Measurements from ENCODE around the gene SLC26A1. TPM values are rescaled to one million over a fixed set of nuclear protein-coding genes. Genes with fewer than 3 reads are reported as not detected.
A peak's percentile ranks its signal among the peaks of the same experiment; 100 is the strongest.

The SLC26A1 gene
- total RNA-seq, 4 donors from 2014 or later = not detected

- H3K27me3 ChIP-seq = peaks cover 0 to 67% (median 0%) of the 10 kb centered on the region in 4 donors
- no peaks in the 10 kb centered on the region for H3K36me3 ChIP-seq
- H3K27ac ChIP-seq = no peak overlapping the region
- H3K4me1 ChIP-seq = peaks cover 11 to 49% (median 21%) of the 10 kb centered on the region in 3 donors
- no peak overlapping the region for H3K4me3 ChIP-seq
- DNase-seq = no peak
- H3K9me3 ChIP-seq = no peaks in the 10 kb centered on the region
- intact Hi-C loops (cut with DNase I) = no loop called here
- TF ChIP-seq CTCF (IDR thresholded peaks at IDR 0.05) = no peak
- TF ChIP-seq POLR2A (IDR thresholded peaks at IDR 0.05) = no peak
- 40% methylated on average over 1 of the region's 15 CpGs; no CpG with 5 or more reads in 1 of the 2 donors for WGBS, 2 donors
These were observed 42.9 kb upstream of the SLC26A1 start for GRCh38 chr4:1036095-1036494.

GRCh38 chr4:1035510-1035909 lies 42.3 kb upstream of the SLC26A1 start:
- no peaks in the 10 kb centered on the region for H3K9me3 ChIP-seq
- H3K4me3 ChIP-seq = no peak overlapping the region
- DNase-seq = no peak
- no CpG with 5 or more reads among the region's 26 CpGs for WGBS, 2 donors
- no peaks in the 10 kb centered on the region for H3K36me3 ChIP-seq
- TF ChIP-seq POLR2A (IDR thresholded peaks at IDR 0.05) = no peak
- TF ChIP-seq CTCF (IDR thresholded peaks at IDR 0.05) = no peak
- intact Hi-C loops (cut with DNase I) = no loop called here
- no peak overlapping the region for H3K27ac ChIP-seq
- H3K4me1 ChIP-seq = peaks cover 10 to 45% (median 20%) of the 10 kb centered on the region in 3 donors
- H3K27me3 ChIP-seq = peaks cover 0 to 67% (median 0%) of the 10 kb centered on the region in 4 donors

- no peak for TF ChIP-seq CTCF (IDR thresholded peaks at IDR 0.05)
- no peak for TF ChIP-seq POLR2A (IDR thresholded peaks at IDR 0.05)
- H3K36me3 ChIP-seq = no peaks in the 10 kb centered on the region
- H3K4me3 ChIP-seq = peak overlapping the region in 2 of 4 donors; percentile 14 to 31
- 14 to 22% methylated on average over 11 to 13 of the region's 35 CpGs for WGBS, 2 donors
- H3K4me1 ChIP-seq = peaks cover 3 to 33% (median 9%) of the 10 kb centered on the region in 3 donors
- intact Hi-C loops (cut with DNase I) = no loop called here
- no peaks in the 10 kb centered on the region for H3K9me3 ChIP-seq
- no peak for DNase-seq
- peaks cover 0 to 78% (median 0%) of the 10 kb centered on the region in 4 donors for H3K27me3 ChIP-seq
- peak overlapping the region in 2 of 4 donors; percentile 6 to 62 for H3K27ac ChIP-seq
These were observed 40.8 kb upstream of the SLC26A1 start for GRCh38 chr4:1033840-1034551.

- Histone ChIP-seq H3K36me3 (no peaks in the 10 kb centered on the region), H3K9me3 (no peaks in the 10 kb centered on the region), H3K27me3 (peaks cover 0 to 90% (median 0%) of the 10 kb centered on the region in 4 donors), H3K27ac (no peak overlapping the region), H3K4me1 (peaks cover 3 to 32% (median 9%) of the 10 kb centered on the region in 3 donors), H3K4me3 (no peak overlapping the region)
- WGBS, 2 donors = 50 to 60% methylated on average over 1 to 2 of the region's 10 CpGs
- no peak for DNase-seq
- intact Hi-C loops (cut with DNase I) = no loop called here
- TF ChIP-seq POLR2A (IDR thresholded peaks at IDR 0.05) (no peak), CTCF (IDR thresholded peaks at IDR 0.05) (no peak)
These were observed 39.7 kb upstream of the SLC26A1 start for GRCh38 chr4:1032861-1033260.

- 14 to 45% methylated on average over 4 to 12 of the region's 37 CpGs for WGBS, 2 donors
- Histone ChIP-seq H3K9me3 (no peaks in the 10 kb centered on the region), H3K27ac (no peak overlapping the region), H3K4me3 (no peak overlapping the region), H3K4me1 (peaks cover 3 to 32% (median 9%) of the 10 kb centered on the region in 3 donors), H3K36me3 (no peaks in the 10 kb centered on the region), H3K27me3 (peaks cover 0 to 93% (median 0%) of the 10 kb centered on the region in 4 donors)
- no peak for DNase-seq
- TF ChIP-seq CTCF (IDR thresholded peaks at IDR 0.05) = peak in 1 of 6 experiments; percentile 16
- TF ChIP-seq POLR2A (IDR thresholded peaks at IDR 0.05) = no peak
- intact Hi-C loops (cut with DNase I) = no loop called here
These were observed 39.0 kb upstream of the SLC26A1 start for GRCh38 chr4:1031956-1032795.
